GM12873 (cell line): ENCODE results near the gene BTBD1.

Source experiments
- TF ChIP-seq, protein P1 (sequence below): IDR thresholded peaks from 2 replicates; pipeline ENCODE4 v1.5.1; 2012; ENCODE audit warnings: low read depth, mild to moderate bottlenecking, moderate library complexity, low read length, control low read depth; ENCODE audit not compliant: insufficient read depth; ENCODE audit errors: missing control alignments

The BTBD1 gene

DNA sequence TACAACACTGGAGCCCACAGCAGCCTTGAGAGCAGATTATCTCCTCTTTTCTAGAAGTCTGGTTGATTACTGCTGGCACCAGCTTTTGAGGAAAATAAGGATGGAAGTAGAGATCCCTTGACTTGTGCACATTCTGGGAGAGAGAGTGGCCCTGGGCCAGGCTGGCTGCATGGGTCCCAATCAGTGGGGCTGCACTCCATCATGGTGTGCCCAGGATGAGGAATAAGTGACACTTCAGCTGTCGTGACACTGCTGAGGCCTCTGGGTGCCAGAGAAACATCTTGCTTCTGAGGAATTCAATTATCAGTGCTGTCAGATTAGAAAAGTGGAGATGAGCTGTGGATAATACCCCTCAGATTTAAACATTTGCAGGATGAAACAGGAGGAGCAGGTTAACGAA is 72.0 kb downstream of the BTBD1 start:
- TF ChIP-seq, protein P1, sequence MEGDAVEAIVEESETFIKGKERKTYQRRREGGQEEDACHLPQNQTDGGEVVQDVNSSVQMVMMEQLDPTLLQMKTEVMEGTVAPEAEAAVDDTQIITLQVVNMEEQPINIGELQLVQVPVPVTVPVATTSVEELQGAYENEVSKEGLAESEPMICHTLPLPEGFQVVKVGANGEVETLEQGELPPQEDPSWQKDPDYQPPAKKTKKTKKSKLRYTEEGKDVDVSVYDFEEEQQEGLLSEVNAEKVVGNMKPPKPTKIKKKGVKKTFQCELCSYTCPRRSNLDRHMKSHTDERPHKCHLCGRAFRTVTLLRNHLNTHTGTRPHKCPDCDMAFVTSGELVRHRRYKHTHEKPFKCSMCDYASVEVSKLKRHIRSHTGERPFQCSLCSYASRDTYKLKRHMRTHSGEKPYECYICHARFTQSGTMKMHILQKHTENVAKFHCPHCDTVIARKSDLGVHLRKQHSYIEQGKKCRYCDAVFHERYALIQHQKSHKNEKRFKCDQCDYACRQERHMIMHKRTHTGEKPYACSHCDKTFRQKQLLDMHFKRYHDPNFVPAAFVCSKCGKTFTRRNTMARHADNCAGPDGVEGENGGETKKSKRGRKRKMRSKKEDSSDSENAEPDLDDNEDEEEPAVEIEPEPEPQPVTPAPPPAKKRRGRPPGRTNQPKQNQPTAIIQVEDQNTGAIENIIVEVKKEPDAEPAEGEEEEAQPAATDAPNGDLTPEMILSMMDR, result no peak

DNA sequence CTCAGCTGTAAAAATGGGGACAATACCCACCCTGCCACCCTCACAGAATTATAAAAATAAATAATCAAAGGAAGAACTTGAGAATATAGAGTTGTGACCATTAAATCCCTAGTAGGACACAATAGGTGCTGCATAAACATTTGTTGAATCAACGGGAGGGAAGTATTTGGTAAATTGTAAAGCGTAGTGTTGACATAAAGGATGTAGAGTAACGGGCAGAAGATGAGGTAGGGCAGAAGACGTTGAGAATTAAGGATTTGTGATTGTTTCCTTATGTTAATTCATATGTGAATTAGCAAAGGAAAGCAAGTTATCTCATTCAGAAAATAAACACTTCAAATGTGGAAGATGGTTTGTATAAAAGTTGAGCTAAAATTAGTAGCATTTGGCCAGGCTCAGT is 73.9 kb downstream of the BTBD1 start:
- TF ChIP-seq, protein P1, result no peak

DNA sequence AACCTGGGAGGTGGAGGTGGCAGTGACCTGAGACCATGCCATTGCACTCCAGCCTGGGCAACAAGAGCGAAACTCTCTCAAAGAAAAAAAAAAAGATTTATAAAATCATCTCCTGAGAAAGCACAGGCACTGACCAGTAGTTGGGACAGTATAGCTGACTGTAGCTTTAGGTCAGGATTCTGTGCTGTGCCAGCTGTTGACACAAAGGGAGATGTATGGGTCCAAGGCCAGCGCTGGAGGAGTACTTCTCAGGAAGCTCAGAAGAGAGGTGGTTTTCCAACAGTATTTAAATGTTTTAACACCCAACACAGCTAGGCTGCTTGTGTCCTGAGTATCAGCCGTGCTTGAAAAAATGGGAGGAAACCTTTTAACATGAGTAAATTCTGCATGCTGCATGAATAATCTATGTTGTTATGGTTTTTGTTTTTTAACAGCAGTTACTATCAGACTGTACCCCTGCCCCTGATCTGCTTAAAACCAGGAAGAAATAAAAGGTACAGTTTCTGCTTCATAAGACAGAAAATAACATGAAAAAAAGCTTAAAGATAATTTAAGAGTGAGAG is 74.5 kb downstream of the BTBD1 start:
- TF ChIP-seq, protein P1, result no peak

DNA sequence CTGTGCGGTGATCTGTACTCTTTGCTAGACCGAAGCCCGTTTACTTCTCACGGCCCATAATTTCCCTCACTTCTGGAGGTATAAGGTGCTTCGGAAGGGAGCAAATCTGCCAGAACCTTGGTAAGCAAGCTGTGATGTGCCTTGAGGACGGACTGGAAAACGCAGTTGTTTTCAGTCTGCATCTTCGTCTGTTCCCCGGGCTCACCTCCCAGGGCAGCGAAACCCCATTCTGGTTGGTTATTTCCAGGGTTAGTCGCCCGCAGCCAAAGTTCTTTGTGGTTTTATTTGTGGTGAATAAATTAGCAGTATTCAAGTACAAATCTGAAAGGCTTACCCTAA is 80.6 kb downstream of the BTBD1 start:
- TF ChIP-seq, protein P1, result no peak

DNA sequence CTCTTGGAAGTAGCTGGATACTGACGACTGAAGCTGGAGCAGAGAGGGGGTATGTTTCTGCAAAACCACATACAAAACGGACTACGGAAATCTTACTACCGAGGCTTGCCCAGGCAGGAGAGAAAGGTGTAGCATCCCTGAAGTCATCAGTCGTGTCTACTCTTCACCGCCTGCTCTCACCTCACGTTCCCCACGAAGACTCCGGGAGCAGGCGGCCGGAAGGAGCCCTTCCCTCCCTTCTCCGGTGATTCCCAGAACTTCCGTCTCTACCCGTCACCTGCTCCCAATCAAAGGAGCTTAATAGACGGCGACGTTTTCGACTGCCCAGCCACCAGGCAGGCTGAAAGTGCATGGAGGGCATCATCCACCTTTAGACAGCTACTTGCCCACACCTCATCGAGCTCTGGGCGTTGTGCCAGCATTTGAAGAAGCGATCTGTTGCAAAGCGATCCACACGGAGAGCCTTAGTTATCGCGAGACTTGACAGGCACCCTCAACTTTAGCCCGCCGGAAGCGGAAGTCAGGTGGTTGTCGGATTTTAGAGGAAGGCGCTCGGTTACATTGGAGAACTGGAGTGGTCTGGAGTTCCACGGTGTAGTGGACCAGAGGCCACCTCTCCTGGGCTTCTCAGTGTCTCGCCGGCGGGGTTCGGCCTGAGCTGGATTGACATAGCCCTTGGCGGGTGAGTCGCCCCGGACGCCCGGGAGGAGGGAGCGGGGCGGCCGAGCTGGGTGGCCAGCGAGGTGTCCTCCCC is 81.2 kb downstream of the BTBD1 start, which contains the start of gene RAMAC:
Gene RAMAC, plus strand, starts transcription at position 523 of the 754 bp plus-strand sequence. CDS start 2,809 bp downstream, outside the sequence.
- TF ChIP-seq, protein P1, result no peak

DNA sequence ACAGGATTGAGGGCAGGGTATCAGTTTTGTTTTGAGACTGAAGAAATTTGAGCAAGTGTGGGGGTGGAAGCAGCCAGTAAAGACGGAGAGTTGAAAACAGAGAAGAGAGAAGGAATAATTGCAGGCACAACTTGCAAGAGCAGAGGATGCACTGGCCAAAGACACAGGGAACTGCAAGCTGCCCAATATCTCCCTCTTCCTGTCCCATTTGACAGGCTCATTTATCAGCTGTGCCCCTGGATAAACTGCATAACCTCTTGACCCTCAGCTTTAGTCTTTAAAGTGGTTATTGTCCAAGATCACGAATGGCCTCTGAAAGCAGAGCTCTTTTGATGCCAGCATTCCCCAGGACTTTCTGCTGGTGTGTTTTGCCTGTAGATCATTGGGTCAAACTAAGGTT is 86.1 kb downstream of the BTBD1 start:
- TF ChIP-seq, protein P1, result no peak

DNA sequence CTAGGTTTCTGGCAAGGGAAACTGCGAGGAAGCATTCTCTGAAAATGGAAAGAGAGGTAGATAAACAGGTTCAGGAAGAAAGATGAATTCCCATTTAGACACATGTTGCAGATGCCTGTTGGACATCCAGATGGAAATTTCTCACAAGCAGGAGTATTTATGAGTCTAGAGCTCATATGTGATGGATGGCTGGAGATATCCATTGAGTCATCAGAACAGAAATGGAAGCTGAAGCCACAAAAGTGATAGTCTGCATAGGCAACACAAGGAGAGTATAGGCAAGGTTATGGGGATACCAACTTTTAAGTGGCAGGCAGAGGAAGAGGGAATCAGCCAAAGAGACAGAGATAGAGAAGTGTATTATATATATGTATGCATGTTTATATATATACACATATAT is 87.3 kb downstream of the BTBD1 start:
- TF ChIP-seq, protein P1, result no peak
